Gastroesophageal sphincter (tissue), 3 donors: ENCODE data around the gene UCP2.

Source experiments
- CTCF ChIP-seq, 4 experiments: fragments of 200-600 bp in 2 of 4; fragments of 450-650 bp in 2 of 4; sonication (generic) in 1 of 4; IDR thresholded peaks; one replicate each; pipeline ENCODE4 v1.5.1; 2017 to 2019; ENCODE audit warnings: antibody characterized with exemption in 4 of 4, mild to moderate bottlenecking in 2 of 4, moderate library complexity in 2 of 4
- EP300 ChIP-seq: sonication (generic); formaldehyde crosslinking; IDR thresholded peaks from one replicate; pipeline ENCODE4 v1.6.1; 2017; ENCODE audit warnings: antibody characterized with exemption, mild to moderate bottlenecking
- POLR2AphosphoS5 ChIP-seq: sonication (generic); formaldehyde crosslinking; IDR thresholded peaks from one replicate; pipeline ENCODE4 v1.6.1; 2017; ENCODE audit warnings: antibody characterized with exemption

GRCh38 chr11:73940801-73941570 lies 41.7 kb downstream of the UCP2 start:
- no peak for TF ChIP-seq EP300
- TF ChIP-seq POLR2AphosphoS5: no peak
- no peak for TF ChIP-seq CTCF (IDR thresholded peaks at IDR 0.05)
